AG09319 (cell line): ENCODE data around the gene ASCL4.
"Not testable (repeated sequence)": the region's sequence is repeated elsewhere in the genome, so short reads cannot be mapped to it uniquely, and the experiment has no call there.

ENCODE experiments used
- DNase-seq: peaks from one replicate; pipeline ENCODE4 v3.0.0-alpha.2; 2010; ENCODE audit warnings: low read depth; ENCODE audit errors: extremely low read depth
- TF ChIP-seq, protein P1 (sequence below): IDR thresholded peaks from 2 replicates; pipeline ENCODE4 v1.5.1; 2011; ENCODE audit warnings: low read depth, mild to moderate bottlenecking, inconsistent platforms, low read length, moderate library complexity

ASCL4 gene

DNA sequence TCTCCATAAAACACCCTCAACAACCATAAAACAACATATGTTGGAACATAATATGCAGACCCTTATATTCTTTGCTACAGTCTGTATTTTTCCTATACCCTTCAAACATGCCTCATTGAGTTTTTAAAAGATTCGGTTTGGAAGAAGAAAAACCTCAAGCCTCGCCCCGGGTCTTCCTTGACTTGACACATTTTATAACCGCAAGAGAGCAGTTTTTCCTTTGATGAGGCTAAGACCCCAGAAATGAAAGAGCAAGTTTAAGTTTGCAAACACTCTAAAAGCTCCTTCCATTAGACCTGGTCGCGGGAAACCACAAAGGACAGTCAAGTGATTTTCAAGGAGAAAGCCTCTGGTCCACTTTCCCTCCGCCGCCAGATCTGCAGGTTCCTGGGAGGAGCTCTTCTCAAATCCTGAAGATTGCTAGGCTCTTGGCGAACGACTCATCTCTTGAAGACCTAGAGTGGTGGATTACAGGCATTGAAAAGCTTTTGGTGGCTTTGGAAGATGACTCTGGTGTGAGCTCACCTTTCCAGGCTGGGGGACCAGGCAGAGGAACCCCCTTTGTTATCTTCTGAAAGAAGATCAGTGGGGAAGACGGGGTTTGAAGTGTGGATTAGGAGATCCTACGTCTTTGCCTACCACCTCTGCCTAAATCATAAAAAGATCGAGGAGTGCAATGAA, at the start of gene ASCL4:
Gene ASCL4, plus strand, starts transcription at position 356 of the 681 bp plus-strand sequence. CDS start 515 bp downstream, outside the sequence.
- TF ChIP-seq, protein P1, sequence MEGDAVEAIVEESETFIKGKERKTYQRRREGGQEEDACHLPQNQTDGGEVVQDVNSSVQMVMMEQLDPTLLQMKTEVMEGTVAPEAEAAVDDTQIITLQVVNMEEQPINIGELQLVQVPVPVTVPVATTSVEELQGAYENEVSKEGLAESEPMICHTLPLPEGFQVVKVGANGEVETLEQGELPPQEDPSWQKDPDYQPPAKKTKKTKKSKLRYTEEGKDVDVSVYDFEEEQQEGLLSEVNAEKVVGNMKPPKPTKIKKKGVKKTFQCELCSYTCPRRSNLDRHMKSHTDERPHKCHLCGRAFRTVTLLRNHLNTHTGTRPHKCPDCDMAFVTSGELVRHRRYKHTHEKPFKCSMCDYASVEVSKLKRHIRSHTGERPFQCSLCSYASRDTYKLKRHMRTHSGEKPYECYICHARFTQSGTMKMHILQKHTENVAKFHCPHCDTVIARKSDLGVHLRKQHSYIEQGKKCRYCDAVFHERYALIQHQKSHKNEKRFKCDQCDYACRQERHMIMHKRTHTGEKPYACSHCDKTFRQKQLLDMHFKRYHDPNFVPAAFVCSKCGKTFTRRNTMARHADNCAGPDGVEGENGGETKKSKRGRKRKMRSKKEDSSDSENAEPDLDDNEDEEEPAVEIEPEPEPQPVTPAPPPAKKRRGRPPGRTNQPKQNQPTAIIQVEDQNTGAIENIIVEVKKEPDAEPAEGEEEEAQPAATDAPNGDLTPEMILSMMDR: no peak
- DNase-seq: no peak

GRCh38 chr12:107727327-107727726, 47.2 kb upstream of the ASCL4 start:
- not testable (repeated sequence) for DNase-seq

DNA sequence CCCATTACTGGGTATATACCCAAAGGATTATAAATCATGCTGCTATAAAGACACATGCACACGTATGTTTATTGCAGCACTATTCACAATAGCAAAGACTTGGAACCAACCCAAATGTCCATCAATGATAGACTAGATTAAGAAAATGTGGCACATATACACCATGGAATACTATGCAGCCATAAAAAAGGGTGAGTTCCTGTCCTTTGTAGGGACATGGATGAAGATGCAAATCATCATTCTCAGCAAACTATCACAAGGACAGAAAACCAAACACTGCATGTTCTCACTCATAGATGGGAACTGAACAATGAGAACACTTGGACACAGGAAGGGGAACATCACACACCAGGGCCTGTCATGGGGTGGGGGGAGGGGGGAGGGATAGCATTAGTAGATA, 46.8 kb upstream of the ASCL4 start:
- not testable (repeated sequence) for DNase-seq

GRCh38 chr12:107730618-107731341, 43.7 kb upstream of the ASCL4 start:
- no peak for DNase-seq
- TF ChIP-seq, protein P1: no peak

- DNase-seq: no peak
- TF ChIP-seq, protein P1: no peak
These were observed 43.1 kb upstream of the ASCL4 start for GRCh38 chr12:107731366-107731765.

DNA sequence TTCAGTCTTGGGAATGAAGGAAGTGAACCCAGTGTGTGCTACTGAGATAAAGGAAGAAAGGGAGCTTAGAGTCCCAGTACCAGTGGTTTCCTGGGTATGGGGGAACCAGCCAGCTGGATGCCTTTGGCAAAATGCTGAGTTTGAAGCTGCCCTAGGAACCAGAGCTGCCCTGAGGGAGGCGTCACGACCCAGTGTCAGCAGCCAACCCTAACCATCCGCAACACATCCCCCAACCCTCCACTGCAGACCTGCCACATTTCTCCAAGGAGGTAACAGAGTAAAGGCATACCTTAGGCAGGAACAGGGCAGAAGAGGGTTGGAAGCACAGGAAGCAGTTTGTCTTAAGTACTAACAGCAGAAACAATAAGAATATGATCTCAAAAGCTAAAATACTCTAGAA, 42.1 kb upstream of the ASCL4 start:
- DNase-seq: no peak

GRCh38 chr12:107734139-107734538, 40.4 kb upstream of the ASCL4 start:
- TF ChIP-seq, protein P1: no peak
- no peak for DNase-seq

More for the DNA sequence above, 42.1 kb upstream of the ASCL4 start:
- TF ChIP-seq, protein P1: no peak

DNA sequence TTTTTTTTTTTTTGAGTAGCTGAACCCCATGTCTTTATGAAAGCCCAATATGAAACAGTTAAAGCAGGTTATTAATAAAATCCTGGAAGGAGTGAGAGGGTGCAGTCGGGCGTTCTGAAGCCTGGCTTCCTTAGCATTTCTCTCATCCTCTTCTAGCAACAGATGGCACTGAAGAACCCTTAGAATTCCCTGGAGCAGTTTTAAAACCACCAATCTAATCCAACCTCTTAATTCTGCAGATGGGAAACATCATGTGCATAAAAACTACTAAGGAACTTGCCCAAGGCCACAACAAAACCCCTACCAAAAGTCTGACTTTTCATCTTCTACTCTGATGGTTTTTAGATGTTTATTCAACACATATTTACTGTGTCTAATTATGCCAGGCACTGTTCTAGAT, 38.7 kb upstream of the ASCL4 start:
- TF ChIP-seq, protein P1: no peak
- DNase-seq: no peak
